Uterus (tissue), 4 donors: ENCODE measurements around the gene FRS3. TPM values are rescaled to one million over a fixed set of nuclear protein-coding genes. Genes with fewer than 3 reads are reported as not detected.

Experiments used
- DNase-seq, 2 donors: peaks; one replicate each; pipeline ENCODE4 v3.0.0-alpha.2; 2019 to 2020
- H3K27ac ChIP-seq, 2 donors: fragments of 200-600 bp; sonication (generic); 1 replicate in 1 of 2; 2 replicates in 1 of 2; pipeline ENCODE4 v1.5.1; 2016 to 2018
- H3K27me3 ChIP-seq, 2 donors: fragments of 200-600 bp; sonication (generic); one replicate each; pipeline ENCODE4 v1.5.1; 2018 to 2019; ENCODE audit warnings: control low read depth in 1 of 2
- H3K36me3 ChIP-seq, 2 donors: fragments of 200-600 bp; sonication (generic); one replicate each; pipeline ENCODE4 v1.5.1; 2019; ENCODE audit warnings: control low read depth in 1 of 2
- H3K4me1 ChIP-seq, 2 donors: fragments of 200-600 bp; sonication (generic); one replicate each; pipeline ENCODE4 v1.5.1; 2018 to 2019; ENCODE audit warnings: control low read depth in 1 of 2
- H3K4me3 ChIP-seq, 2 donors: fragments of 200-600 bp; sonication (generic); 1 replicate in 1 of 2; 2 replicates in 1 of 2; pipeline ENCODE4 v1.5.1; 2018 to 2019; ENCODE audit warnings: mild to moderate bottlenecking in 1 of 2
- H3K9me3 ChIP-seq, 2 donors: fragments of 200-600 bp; sonication (generic); one replicate each; pipeline ENCODE4 v1.5.1; 2019; ENCODE audit warnings: control low read depth in 1 of 2
- POLR2A ChIP-seq, 2 donors: fragments of 450-650 bp; IDR thresholded peaks; one replicate each; pipeline ENCODE4 v1.6.1; 2016; ENCODE audit warnings: antibody characterized with exemption in 2 of 2, mild to moderate bottlenecking in 1 of 2, moderate library complexity in 1 of 2
- intact Hi-C: fragments of 100-400 bp; cut with DNase I; formaldehyde crosslinking; loops from one replicate; pipeline ENCODE4 v1.15.1; 2023; ENCODE audit warnings: low total_unique reads
- total RNA-seq, 4 donors: library from RNA; depleted of rRNA in 3 of 4; stranded (reverse); fragments of >200 nt in 3 of 4; gene quantifications; one replicate each; pipeline versions ENCODE4 v1.1.0 to v1.2.4, GENCODE V29; 2014 to 2023
- TF ChIP-seq, protein P1 (sequence below), 4 experiments: fragments of 200-600 bp in 2 of 4; fragments of 450-650 bp in 2 of 4; sonication (generic) in 2 of 4; IDR thresholded peaks; one replicate each; pipeline ENCODE4 v1.5.1; 2016 to 2019; ENCODE audit warnings: antibody characterized with exemption in 4 of 4, mild to moderate bottlenecking in 2 of 4, moderate library complexity in 1 of 4
- donor health status: DM: yes; HTN: yes; CAD: no.

The FRS3 gene
- total RNA-seq, 4 donors from 2014 or later = 0.26 to 8.9 (median 2.2) TPM

DNA sequence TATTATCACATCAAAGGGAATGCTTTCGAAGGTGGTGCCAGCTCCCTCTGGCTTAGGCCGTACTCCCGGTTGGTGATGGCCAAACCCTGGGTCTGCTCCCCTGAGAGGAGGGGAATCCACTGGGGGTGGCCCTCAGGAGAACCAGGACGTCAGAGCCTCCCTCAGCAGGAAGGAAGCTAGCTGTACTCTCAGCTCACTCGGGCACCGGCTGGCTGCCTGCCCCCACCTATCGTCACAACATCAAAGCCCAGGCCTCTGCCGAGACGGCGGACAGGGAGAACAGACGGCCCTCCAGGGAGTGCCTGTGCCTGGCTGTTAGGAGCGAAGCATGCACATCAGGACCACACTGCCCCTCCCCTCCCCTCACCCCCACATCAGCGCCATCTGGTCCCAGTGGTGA is 23.3 kb downstream of the FRS3 start:
- no peak for DNase-seq
- Histone ChIP-seq H3K36me3 (no peaks in the 10 kb centered on the region), H3K4me1 (no peaks in the 10 kb centered on the region), H3K27me3 (no peaks in the 10 kb centered on the region), H3K4me3 (no peak overlapping the region), H3K27ac (no peak overlapping the region), H3K9me3 (no peaks in the 10 kb centered on the region)
- TF ChIP-seq POLR2A (IDR thresholded peaks at IDR 0.05) = no peak
- TF ChIP-seq, protein P1, sequence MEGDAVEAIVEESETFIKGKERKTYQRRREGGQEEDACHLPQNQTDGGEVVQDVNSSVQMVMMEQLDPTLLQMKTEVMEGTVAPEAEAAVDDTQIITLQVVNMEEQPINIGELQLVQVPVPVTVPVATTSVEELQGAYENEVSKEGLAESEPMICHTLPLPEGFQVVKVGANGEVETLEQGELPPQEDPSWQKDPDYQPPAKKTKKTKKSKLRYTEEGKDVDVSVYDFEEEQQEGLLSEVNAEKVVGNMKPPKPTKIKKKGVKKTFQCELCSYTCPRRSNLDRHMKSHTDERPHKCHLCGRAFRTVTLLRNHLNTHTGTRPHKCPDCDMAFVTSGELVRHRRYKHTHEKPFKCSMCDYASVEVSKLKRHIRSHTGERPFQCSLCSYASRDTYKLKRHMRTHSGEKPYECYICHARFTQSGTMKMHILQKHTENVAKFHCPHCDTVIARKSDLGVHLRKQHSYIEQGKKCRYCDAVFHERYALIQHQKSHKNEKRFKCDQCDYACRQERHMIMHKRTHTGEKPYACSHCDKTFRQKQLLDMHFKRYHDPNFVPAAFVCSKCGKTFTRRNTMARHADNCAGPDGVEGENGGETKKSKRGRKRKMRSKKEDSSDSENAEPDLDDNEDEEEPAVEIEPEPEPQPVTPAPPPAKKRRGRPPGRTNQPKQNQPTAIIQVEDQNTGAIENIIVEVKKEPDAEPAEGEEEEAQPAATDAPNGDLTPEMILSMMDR (IDR thresholded peaks at IDR 0.05) = no peak
- intact Hi-C loops = no loop called here

DNA sequence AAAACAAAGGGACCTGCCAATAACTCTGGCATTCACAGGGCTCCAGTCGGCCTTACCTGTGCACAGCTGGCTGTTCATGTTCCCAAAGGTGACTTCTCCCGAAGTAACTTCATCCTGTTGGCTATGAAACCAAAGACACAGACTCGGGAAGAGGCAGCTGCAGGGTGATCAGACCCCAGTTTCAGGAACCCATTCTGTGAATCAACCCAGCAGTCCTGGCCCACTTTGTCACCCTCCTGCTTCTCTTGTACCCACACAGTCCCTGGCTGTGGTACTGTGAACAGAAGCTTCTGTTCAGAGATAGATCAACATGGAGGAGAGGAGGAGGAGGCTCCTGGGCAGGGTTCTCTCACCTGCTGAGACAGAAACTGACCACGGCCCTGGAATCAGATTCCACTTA is 23.8 kb downstream of the FRS3 start:
- intact Hi-C loops = no loop called here
- Histone ChIP-seq H3K9me3 (no peaks in the 10 kb centered on the region), H3K4me1 (no peaks in the 10 kb centered on the region), H3K36me3 (no peaks in the 10 kb centered on the region), H3K4me3 (no peak overlapping the region), H3K27me3 (no peaks in the 10 kb centered on the region), H3K27ac (no peak overlapping the region)
- no peak for TF ChIP-seq POLR2A (IDR thresholded peaks at IDR 0.05)
- TF ChIP-seq, protein P1 (IDR thresholded peaks at IDR 0.05) = no peak
- no peak for DNase-seq

DNA sequence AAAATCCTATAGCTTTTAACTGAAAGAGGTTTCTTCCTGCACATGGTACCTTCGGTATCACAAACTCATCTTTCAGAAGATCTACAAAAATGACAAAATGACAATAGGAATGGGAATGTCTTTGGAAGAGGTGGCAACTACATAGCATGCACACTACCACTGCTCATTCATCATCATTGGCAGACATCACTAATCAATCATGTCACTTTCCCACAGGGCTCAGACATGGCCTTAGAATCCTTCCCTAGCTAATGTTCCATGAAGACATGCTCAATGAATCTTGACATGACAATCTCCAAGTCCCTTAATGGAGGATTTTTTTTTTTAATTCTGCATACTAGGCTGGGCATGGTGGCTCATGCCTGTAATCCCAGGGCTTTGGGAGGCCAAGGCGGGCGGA is 29.3 kb downstream of the FRS3 start:
- no peak for TF ChIP-seq POLR2A (IDR thresholded peaks at IDR 0.05)
- TF ChIP-seq, protein P1 (IDR thresholded peaks at IDR 0.05) = no peak
- Histone ChIP-seq H3K4me3 (no peak overlapping the region), H3K4me1 (no peaks in the 10 kb centered on the region), H3K27ac (no peak overlapping the region), H3K27me3 (no peaks in the 10 kb centered on the region), H3K36me3 (no peaks in the 10 kb centered on the region), H3K9me3 (no peaks in the 10 kb centered on the region)
- DNase-seq = no peak
- intact Hi-C loops = no loop called here

DNA sequence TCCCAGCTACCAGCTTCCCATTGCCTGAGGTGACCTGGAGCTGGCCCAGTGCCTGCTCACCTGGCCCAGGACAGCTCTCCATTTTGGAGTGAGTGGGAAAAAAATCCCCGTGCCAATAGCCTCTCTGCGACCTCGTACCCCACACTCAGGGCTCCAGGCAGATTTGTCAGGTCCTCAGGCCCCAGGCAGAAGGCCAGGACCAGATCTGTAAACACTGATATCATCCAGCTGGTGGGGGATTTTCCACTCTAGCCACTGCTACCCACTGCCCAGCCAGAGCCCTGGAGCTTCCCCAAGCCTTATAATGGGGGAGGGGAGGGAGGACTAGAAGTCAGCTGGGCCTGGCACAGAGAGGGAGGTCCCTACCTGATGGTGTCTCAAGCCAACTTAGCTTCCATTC is 31.2 kb downstream of the FRS3 start:
- intact Hi-C loops = no loop called here
- no peak for DNase-seq
- no peak for TF ChIP-seq POLR2A (IDR thresholded peaks at IDR 0.05)
- TF ChIP-seq, protein P1 (IDR thresholded peaks at IDR 0.05) = no peak
- Histone ChIP-seq H3K27me3 (no peaks in the 10 kb centered on the region), H3K4me3 (no peak overlapping the region), H3K4me1 (no peaks in the 10 kb centered on the region), H3K9me3 (no peaks in the 10 kb centered on the region), H3K27ac (no peak overlapping the region), H3K36me3 (no peaks in the 10 kb centered on the region)

DNA sequence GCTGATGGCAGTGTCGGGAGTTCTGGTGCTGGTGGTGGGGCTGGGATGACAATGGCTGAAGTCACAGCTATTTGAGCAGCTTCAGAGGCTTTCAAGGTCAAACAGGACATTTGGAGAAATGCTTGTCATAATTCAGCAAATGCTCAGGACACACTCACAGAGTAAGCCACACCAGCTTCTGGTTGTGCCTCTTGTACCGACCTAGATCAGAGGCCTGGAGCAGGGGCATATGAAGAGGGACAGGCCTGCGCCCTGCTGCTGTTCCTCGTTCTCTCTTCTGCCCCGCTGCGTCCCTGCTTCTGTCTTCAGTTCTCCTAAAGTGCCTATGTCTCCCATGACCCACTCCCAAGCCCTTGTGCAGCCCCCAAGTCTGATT is 31.6 kb downstream of the FRS3 start:
- no peak for DNase-seq
- Histone ChIP-seq H3K36me3 (no peaks in the 10 kb centered on the region), H3K27me3 (no peaks in the 10 kb centered on the region), H3K27ac (no peak overlapping the region), H3K9me3 (no peaks in the 10 kb centered on the region), H3K4me3 (no peak overlapping the region), H3K4me1 (no peaks in the 10 kb centered on the region)
- intact Hi-C loops = no loop called here
- TF ChIP-seq POLR2A (IDR thresholded peaks at IDR 0.05) = no peak
- TF ChIP-seq, protein P1 (IDR thresholded peaks at IDR 0.05) = no peak
